SK-N-SH treated with all-trans-retinoic acid at 6 μM for 48 hours (cell line): Measurements from ENCODE around the gene HOOK2.

ENCODE experiments used
- ATAC-seq: fragments of 200-7000 bp; cut with Tn5 transposase; 3 replicates; pipeline ENCODE4 v1.9.1; 2020; ENCODE audit warnings: mild to moderate bottlenecking, moderate library complexity
- ARNTL ChIP-seq: fragments of 450-650 bp; formaldehyde crosslinking; IDR thresholded peaks from 2 replicates; pipeline ENCODE4 v1.5.0; 2020; ENCODE audit warnings: low read depth, mild to moderate bottlenecking, moderate library complexity, borderline replicate concordance
- BACH2 ChIP-seq: fragments of 250-450 bp; sonication (Bioruptor Pico); IDR thresholded peaks from 2 replicates; pipeline ENCODE4 v1.9.0; 2021; ENCODE audit warnings: mild to moderate bottlenecking, borderline replicate concordance
- CREB5 ChIP-seq: fragments of 250-450 bp; sonication (Bioruptor Pico); IDR thresholded peaks from 2 replicates; pipeline ENCODE4 v1.5.1; 2020; ENCODE audit warnings: low read depth, mild to moderate bottlenecking, moderate library complexity
- CSDC2 ChIP-seq: fragments of 250-450 bp; sonication (Bioruptor Pico); IDR thresholded peaks from 2 replicates; pipeline ENCODE4 v1.5.0; 2020; ENCODE audit warnings: mild to moderate bottlenecking, moderate library complexity
- ESRRG ChIP-seq: fragments of 250-450 bp; sonication (Bioruptor Pico); IDR thresholded peaks from 2 replicates; pipeline ENCODE4 v1.6.1; 2021; ENCODE audit warnings: mild to moderate bottlenecking
- GLIS3 ChIP-seq: fragments of 250-450 bp; sonication (Bioruptor Pico); IDR thresholded peaks from 2 replicates; pipeline ENCODE4 v1.5.0; 2020; ENCODE audit warnings: mild to moderate bottlenecking, moderate library complexity
- ISL1 ChIP-seq: fragments of 250-450 bp; sonication (Bioruptor Pico); IDR thresholded peaks from 2 replicates; pipeline ENCODE4 v2.1.2; 2022; ENCODE audit warnings: mild to moderate bottlenecking, moderate library complexity
- OSR1 ChIP-seq: fragments of 250-450 bp; sonication (Bioruptor Pico); IDR thresholded peaks from 2 replicates; pipeline ENCODE4 v1.8.0; 2022; ENCODE audit warnings: moderate library complexity, mild to moderate bottlenecking, inconsistent platforms
- POU6F1 ChIP-seq: fragments of 250-450 bp; sonication (Bioruptor Pico); IDR thresholded peaks from 2 replicates; pipeline ENCODE4 v1.8.0; 2021; ENCODE audit warnings: low read depth, mild to moderate bottlenecking, moderate library complexity, borderline replicate concordance
- PPARA ChIP-seq: fragments of 250-450 bp; sonication (Bioruptor Pico); IDR thresholded peaks from 2 replicates; pipeline ENCODE4 v1.5.0; 2020; ENCODE audit warnings: mild to moderate bottlenecking, borderline replicate concordance
- RARB ChIP-seq: fragments of 250-450 bp; sonication (Bioruptor Pico); IDR thresholded peaks from 2 replicates; pipeline ENCODE4 v1.8.0; 2021; ENCODE audit warnings: mild to moderate bottlenecking, moderate library complexity
- SNAI2 ChIP-seq: fragments of 250-450 bp; sonication (Bioruptor Pico); IDR thresholded peaks from 2 replicates; pipeline ENCODE4 v1.5.0; 2020; ENCODE audit warnings: mild to moderate bottlenecking, moderate library complexity
- TCF4 ChIP-seq: fragments of 250-450 bp; sonication (Bioruptor Pico); IDR thresholded peaks from 2 replicates; pipeline ENCODE4 v1.8.0; 2021; ENCODE audit warnings: mild to moderate bottlenecking, moderate library complexity, borderline replicate concordance
- TOX ChIP-seq: fragments of 250-450 bp; sonication (Bioruptor Pico); IDR thresholded peaks from 2 replicates; pipeline ENCODE4 v1.8.0; 2021; ENCODE audit warnings: mild to moderate bottlenecking, moderate library complexity, borderline replicate concordance
- ZC3H10 ChIP-seq: fragments of 250-450 bp; sonication (Bioruptor Pico); IDR thresholded peaks from 2 replicates; pipeline ENCODE4 v1.5.1; 2021; ENCODE audit warnings: mild to moderate bottlenecking, moderate library complexity
- ZFP3 ChIP-seq: fragments of 250-450 bp; sonication (Bioruptor Pico); IDR thresholded peaks from 2 replicates; pipeline ENCODE4 v1.5.0; 2020; ENCODE audit warnings: mild to moderate bottlenecking, moderate library complexity
- ZFP30 ChIP-seq: fragments of 450-650 bp; formaldehyde crosslinking; IDR thresholded peaks from 2 replicates; pipeline ENCODE4 v1.5.0; 2022; ENCODE audit warnings: mild to moderate bottlenecking, moderate library complexity
- ZNF565 ChIP-seq: fragments of 450-650 bp; formaldehyde crosslinking; conservative IDR thresholded peaks from 2 replicates; pipeline ENCODE4 v1.5.0; 2020; ENCODE audit warnings: low read depth, mild to moderate bottlenecking, moderate library complexity
- ZNF70 ChIP-seq: fragments of 450-650 bp; formaldehyde crosslinking; IDR thresholded peaks from 2 replicates; pipeline ENCODE4 v1.5.0; 2020; ENCODE audit warnings: mild to moderate bottlenecking, moderate library complexity
- ZNF8 ChIP-seq: fragments of 450-650 bp; formaldehyde crosslinking; IDR thresholded peaks from 2 replicates; pipeline ENCODE4 v1.5.0; 2020; ENCODE audit warnings: mild to moderate bottlenecking, moderate library complexity
- TF ChIP-seq, protein P1 (sequence below): fragments of 250-450 bp; sonication (Bioruptor Pico); IDR thresholded peaks from 2 replicates; pipeline ENCODE4 v1.8.0; 2020; ENCODE audit warnings: mild to moderate bottlenecking, moderate library complexity, borderline replicate concordance
- TF ChIP-seq, protein P2 (sequence below): fragments of 250-450 bp; sonication (Bioruptor Pico); IDR thresholded peaks from 2 replicates; pipeline ENCODE4 v1.5.0; 2020; ENCODE audit warnings: mild to moderate bottlenecking, moderate library complexity

HOOK2 gene

GRCh38 chr19:12794196-12794941, 19.0 kb upstream of the HOOK2 start:
- ATAC-seq: no peak
- TF ChIP-seq ESRRG (no peak), GLIS3 (CRISPR knock-in tag) (no peak), ISL1 (CRISPR knock-in tag) (no peak), ZFP30 (CRISPR knock-in tag) (no peak), ZFP3 (no peak), TOX (CRISPR knock-in tag) (0 out of 2 replicates have a peak, but pooled peaks have one; percentile 3), ZC3H10 (CRISPR knock-in tag) (no peak; the same call in 1 of the 2 replicates), TCF4 (no peak), SNAI2 (CRISPR knock-in tag) (no peak), ARNTL (CRISPR knock-in tag) (no peak), CREB5 (peak; percentile 44), ZNF565 (no peak)
- TF ChIP-seq, protein P1, sequence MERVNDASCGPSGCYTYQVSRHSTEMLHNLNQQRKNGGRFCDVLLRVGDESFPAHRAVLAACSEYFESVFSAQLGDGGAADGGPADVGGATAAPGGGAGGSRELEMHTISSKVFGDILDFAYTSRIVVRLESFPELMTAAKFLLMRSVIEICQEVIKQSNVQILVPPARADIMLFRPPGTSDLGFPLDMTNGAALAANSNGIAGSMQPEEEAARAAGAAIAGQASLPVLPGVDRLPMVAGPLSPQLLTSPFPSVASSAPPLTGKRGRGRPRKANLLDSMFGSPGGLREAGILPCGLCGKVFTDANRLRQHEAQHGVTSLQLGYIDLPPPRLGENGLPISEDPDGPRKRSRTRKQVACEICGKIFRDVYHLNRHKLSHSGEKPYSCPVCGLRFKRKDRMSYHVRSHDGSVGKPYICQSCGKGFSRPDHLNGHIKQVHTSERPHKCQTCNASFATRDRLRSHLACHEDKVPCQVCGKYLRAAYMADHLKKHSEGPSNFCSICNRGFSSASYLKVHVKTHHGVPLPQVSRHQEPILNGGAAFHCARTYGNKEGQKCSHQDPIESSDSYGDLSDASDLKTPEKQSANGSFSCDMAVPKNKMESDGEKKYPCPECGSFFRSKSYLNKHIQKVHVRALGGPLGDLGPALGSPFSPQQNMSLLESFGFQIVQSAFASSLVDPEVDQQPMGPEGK (CRISPR knock-in tag): no peak
- TF ChIP-seq, protein P2, sequence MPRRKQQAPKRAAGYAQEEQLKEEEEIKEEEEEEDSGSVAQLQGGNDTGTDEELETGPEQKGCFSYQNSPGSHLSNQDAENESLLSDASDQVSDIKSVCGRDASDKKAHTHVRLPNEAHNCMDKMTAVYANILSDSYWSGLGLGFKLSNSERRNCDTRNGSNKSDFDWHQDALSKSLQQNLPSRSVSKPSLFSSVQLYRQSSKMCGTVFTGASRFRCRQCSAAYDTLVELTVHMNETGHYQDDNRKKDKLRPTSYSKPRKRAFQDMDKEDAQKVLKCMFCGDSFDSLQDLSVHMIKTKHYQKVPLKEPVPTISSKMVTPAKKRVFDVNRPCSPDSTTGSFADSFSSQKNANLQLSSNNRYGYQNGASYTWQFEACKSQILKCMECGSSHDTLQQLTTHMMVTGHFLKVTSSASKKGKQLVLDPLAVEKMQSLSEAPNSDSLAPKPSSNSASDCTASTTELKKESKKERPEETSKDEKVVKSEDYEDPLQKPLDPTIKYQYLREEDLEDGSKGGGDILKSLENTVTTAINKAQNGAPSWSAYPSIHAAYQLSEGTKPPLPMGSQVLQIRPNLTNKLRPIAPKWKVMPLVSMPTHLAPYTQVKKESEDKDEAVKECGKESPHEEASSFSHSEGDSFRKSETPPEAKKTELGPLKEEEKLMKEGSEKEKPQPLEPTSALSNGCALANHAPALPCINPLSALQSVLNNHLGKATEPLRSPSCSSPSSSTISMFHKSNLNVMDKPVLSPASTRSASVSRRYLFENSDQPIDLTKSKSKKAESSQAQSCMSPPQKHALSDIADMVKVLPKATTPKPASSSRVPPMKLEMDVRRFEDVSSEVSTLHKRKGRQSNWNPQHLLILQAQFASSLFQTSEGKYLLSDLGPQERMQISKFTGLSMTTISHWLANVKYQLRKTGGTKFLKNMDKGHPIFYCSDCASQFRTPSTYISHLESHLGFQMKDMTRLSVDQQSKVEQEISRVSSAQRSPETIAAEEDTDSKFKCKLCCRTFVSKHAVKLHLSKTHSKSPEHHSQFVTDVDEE: no peak
- TF ChIP-seq, all 23 proteins: peak for 2

DNA sequence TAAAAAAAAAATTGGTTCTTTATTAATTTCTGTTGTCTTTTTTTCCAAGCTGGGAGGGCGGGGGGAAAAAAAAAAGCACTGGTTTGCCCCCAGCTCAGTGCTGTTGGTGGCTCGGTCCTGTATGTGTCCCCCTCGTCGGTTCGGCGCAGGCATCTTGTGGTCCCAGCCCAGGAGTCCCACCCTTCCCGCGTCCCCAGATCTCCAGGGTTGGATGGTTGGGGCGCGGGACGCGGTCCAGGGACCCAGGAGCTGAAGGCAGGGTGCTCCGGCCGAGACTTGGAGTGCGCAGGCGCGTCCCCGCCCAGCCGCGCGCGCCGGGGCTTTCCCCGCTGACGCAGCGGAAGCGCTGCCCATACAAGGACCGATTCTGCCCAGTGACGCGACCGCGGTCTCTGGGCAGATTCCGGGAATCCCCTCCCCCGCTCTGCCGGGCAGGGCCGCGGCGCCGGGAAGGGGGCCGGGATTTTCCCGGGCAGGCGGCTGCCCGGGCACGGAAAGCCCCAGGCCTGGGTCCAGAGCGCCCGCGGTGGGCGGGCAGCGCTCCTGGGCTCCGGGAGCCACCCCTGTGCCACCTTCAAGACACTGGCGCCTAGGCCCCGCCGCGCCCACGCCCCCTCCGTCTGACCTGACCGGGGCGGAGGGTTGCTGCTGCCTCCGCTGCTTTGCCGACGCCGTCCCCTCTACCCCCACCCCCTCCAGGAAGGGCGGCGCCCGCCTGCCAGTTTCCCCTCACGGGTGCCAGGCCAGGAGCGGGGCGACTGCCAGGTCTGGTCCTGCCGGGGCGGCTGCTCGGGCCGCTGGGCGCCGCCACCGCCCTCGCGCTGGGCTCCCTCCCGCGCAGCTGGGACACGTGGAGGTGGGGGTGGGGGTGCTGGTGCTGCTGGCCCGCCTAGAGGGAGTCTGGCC, 18.2 kb upstream of the HOOK2 start:
- ATAC-seq: peak; percentile 41
- TF ChIP-seq TCF4: 0 out of 2 replicates have a peak, but pooled peaks have one; percentile 13
- TF ChIP-seq, protein P2: peak; percentile 54
- no peak for TF ChIP-seq OSR1 (CRISPR knock-in tag)
- TF ChIP-seq ZFP3: peak; percentile 68; the same call in 1 of the 2 replicates
- TF ChIP-seq RARB (CRISPR knock-in tag): peak; percentile 82
- TF ChIP-seq ZNF8: no peak
- no peak for TF ChIP-seq CREB5
- TF ChIP-seq TOX (CRISPR knock-in tag): peak; percentile 66
- TF ChIP-seq ZC3H10 (CRISPR knock-in tag): peak; percentile 92
- TF ChIP-seq BACH2 (CRISPR knock-in tag): no peak
- peak; percentile 69 for TF ChIP-seq POU6F1 (CRISPR knock-in tag)
- no peak; the same call in none of the 2 replicates for TF ChIP-seq ZNF70 (CRISPR knock-in tag)
- peak; percentile 88; the same call in 1 of the 2 replicates for TF ChIP-seq GLIS3 (CRISPR knock-in tag)
- TF ChIP-seq, protein P1 (CRISPR knock-in tag): peak; percentile 89
- peak; percentile 94 for TF ChIP-seq ESRRG
- peak; percentile 72; the same call in 1 of the 2 replicates for TF ChIP-seq SNAI2 (CRISPR knock-in tag)
- no peak for TF ChIP-seq ZFP30 (CRISPR knock-in tag)
- no peak for TF ChIP-seq ISL1 (CRISPR knock-in tag)
- peak; percentile 83 for TF ChIP-seq CSDC2 (CRISPR knock-in tag)
- peak; percentile 11; the same call in 1 of the 2 replicates for TF ChIP-seq ZNF565
- no peak for TF ChIP-seq PPARA (CRISPR knock-in tag)
